IPS-11a (cell line): ENCODE measurements around the gene TRABD2A.
"Not testable (repeated sequence)": the region's sequence is repeated elsewhere in the genome, so short reads cannot be mapped to it uniquely, and the experiment has no call there.

Experiments used
- H3K4me3 ChIP-seq: one replicate; pipeline ENCODE4 v1.5.1; 2013; ENCODE audit warnings: low read depth, low read length, control low read depth

TRABD2A gene, protein sequence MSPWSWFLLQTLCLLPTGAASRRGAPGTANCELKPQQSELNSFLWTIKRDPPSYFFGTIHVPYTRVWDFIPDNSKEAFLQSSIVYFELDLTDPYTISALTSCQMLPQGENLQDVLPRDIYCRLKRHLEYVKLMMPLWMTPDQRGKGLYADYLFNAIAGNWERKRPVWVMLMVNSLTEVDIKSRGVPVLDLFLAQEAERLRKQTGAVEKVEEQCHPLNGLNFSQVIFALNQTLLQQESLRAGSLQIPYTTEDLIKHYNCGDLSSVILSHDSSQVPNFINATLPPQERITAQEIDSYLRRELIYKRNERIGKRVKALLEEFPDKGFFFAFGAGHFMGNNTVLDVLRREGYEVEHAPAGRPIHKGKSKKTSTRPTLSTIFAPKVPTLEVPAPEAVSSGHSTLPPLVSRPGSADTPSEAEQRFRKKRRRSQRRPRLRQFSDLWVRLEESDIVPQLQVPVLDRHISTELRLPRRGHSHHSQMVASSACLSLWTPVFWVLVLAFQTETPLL

DNA sequence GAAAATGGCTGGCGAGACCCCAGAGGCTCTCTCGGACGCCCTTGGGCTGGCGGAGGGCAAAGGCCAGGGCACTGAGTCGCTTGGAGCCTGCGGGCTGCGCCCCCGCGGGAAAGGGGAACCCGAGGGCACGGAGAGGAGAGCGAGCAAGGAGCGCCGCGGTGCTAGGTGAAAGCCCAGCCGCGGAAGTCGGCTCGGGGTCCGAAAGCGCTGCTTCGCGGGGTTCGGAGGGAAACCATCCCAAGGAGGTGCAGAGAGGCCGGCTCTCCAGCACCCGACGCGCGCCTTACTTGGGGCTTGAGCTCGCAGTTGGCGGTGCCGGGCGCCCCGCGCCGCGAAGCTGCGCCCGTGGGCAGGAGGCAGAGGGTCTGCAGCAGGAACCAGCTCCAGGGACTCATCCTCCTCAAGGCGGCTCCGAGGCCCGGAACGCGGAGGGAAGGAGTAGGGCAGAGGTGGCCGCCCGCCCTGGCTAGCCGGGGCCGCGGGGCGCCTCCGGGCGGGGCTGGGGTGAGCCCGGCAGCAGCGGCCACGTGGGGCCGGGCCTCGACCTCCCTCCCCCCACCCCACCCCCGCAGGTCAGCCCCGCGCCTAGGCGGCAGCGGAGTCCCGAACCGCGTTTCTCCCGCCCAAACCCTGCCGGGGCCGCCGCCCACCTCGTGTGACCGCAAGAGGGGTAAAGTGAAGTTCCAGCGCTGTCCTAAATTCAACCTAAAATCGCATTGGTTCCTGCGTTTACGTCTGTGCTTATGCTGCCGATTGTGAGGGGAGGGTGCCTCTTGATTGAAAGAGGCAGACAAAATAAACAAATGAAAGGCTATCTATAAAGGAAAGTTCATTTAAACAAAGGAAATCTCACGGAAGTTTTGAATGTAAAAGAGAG lies at the start of gene TRABD2A:
TRABD2A (minus strand) TSS at position 440 of the 877 bp plus-strand sequence; CDS start at position 395, 45 bp downstream.
- peak within 1 kb of the TSS; percentile 50 for H3K4me3 ChIP-seq

DNA sequence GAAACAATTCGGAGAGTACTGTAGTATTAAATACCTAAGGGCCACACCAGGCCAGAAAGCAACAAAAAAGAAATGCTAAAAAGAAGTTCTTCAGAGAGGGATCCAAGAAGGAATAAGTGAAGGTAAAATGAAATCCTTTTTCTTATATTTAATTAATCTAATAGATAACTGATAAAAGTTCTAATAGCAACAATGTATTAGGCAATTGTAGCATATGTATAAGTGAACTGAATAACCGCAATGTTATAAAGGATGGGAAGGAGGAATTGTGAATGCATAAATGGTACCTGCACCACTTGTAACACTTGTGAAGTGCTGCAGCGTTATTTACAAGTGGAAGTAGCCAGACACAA lies 46.4 kb upstream of the TRABD2A start:
- no peak overlapping the region for H3K4me3 ChIP-seq

DNA sequence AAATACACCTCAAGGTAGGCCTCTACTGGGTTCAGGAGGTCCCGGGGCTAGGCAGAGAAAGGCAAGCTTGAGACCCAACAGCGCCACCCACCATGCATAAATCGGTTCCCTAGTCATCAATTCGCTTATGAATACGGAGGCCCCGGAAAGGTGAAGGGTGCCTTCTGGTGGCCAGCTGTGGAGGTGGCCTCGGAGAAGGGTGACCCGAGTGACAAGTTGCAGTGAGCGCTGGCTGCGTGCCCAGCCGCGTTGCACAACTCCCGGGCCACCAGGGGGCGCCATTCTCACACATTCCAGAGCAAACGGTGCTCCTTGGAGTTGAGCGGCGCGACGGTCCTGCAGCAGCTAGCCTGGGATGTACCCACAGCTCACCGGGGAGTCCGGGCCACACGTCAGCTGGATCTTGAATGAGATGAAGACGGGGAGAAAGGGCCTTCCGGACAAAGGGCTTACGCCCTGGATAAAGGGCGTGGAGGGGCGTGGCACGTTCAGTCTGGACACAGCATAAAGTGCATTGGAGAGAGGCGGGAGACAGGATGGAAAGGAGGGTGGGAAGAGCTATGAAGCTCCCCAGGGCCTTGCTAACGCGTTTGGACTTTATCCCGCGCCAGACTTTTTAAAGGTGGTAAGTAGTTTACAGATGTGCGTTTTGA lies 45.0 kb upstream of the TRABD2A start:
- H3K4me3 ChIP-seq = no peak overlapping the region

DNA sequence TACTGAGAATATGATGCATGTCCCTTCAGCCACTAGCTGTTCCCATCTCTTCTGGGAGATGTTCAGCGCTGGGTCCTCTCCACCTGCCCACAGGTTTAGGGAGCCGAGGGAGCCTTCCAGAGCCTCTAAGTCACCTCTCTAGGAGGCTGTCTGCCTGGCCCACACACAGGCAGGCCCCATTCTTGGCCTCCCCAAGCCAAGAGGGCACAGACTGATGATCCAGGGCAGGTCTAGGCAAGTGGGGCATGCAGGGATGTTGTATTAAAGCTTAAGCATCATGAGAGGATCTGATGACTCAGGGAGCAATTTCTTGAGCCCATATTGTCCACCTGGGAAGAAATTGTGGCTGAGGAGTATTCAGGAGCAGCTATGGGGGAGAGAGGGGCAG lies 44.4 kb upstream of the TRABD2A start:
- H3K4me3 ChIP-seq = no peak overlapping the region

DNA sequence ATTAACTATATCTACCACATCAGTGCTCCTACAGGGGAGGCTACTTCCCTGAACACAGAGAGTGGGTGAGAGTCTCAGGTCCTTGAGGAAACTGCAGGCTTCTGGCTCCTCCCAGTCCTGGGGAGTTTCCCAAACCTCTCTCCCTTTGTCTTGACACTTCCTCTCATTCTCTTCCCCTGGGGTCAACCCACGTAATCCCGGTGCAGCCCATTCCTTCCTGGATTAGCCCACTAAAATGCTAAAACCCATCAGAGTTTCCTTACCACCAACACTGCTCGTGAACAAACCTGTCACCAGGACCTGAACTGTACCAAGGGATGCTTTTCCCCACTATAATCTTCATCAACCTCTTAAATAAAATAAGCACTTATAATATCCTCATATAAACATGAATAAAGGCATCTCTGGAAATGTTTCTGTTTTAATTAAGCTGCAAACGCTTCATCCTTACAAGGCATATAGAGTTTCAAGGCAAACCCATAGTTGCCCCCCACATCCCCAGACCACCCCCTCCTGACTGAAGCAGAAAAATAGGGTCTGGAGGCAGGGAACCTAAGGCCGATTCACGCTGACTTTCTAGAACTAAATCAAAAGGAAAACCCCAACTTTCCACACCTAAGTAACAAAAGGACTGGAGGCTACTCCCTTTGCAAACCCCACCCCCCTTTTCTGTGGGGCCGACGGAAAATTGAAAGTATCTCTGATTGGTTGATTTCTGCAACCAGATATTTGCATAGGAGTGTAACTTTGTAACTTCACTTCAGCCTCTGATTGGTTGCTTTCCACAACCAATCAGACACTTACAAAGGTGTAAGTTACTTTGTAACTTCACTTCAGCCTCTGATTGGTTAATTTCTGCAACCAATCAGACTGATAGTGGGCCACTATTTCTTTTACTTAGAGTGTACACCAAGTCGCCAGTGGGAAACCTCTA lies 43.6 kb upstream of the TRABD2A start:
- no peak overlapping the region for H3K4me3 ChIP-seq

DNA sequence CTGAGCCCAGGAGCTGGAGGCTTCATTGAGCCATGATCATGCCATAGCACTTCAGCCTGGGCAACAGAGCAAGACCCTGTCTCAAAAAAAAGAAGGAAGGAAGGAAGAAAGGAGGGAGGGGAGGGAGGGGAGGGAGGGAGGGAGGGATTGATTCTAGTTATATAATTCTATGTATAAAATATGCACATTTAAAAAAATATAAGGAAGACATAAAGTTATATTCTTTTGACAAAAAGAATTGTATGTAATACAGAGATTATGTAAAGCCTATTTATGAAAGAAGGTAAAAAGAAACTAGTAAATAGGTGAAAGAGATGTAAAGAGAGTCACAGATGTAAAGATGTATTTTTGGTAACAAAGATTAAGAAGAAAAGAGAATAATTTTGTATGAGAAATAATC lies 42.1 kb upstream of the TRABD2A start:
- H3K4me3 ChIP-seq = no peak overlapping the region

DNA sequence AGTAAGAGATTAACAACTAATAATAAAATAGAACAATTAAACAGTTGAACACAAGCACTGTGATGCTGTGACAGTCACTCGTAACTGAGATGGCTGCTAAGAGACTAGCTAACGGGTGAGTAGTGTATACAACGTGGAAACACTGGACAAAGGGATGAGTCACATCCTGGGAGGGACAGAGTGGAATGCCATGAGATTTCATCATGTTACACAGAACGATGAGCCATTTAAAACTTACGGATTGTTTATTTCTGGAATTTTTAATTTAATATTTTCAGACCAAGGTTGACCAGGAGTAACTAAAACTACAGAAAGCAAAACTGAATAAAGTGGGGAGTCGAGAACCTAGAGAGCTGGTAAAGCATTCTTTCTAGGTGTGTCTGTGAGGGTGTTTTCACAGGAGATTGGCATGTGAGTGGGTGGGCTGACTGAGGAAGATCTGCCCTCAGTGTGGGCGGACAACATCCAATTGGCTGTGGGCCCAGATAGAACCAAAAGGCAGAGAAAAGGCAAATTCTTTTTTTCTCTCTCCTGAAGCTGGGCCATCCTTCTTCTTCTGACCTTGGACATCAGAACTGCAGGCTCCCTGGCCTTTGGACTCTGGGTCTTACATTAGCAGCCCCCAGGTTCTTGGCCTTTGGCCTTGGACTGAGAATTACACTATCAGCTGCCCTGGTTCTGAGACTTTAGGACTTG lies 39.1 kb upstream of the TRABD2A start:
- no peak overlapping the region for H3K4me3 ChIP-seq

DNA sequence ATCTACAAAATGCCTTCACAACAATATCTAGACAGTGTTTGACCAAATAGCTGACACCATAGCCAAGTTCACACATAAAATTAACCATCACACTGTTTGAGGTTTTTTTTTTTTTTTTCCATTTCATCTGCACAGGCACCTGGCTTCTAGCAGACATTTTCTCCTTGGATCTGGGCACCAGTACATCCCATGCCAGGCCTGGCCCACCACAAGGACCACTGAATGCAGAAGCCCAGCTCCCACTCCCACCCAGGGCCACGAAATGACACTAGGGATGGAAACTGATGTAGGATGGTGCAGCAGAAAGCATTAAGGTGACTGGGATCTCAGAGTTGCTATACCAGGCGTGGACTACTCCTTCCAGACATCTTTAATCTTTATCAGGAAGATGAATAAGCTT lies 37.5 kb upstream of the TRABD2A start:
- no peak overlapping the region for H3K4me3 ChIP-seq

DNA sequence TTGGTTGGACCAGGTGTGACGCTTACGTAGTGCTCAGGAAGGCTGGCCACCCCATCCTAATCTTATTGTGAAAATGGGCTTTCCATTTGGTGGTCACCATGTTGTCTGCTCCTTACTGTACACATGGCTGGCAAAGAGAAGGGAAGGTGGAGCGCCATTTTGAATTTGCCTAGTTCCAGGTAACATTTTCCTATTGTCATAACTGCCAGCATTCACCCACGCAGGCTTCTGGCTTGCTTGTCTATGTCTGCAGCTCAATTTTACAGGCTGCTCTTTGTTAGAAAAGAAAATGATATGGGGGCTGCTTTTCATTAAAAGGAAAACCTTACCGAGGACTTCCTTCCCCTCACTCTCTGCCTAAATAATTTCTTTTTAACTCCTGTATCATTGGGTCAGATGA lies 36.9 kb upstream of the TRABD2A start:
- not testable (repeated sequence) for H3K4me3 ChIP-seq

DNA sequence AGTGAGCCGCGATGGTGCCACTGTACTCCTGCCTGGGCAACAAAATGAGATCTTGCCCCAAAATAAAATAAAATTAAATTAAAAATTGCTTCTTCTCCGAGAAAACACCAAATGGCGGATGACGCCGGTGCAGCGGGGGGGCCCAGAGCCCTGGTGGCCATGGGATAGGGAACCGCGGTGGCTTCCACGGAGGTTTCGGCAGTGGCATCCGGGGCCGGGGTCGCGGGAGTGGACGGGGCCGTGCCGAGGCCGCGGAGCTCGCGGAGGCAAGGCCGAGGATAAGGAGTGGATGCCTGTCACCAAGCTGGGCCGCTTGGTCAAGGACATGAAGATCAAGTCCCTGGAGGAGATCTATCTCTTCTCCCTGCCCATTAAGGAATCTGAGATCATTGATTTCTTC lies 34.8 kb upstream of the TRABD2A start:
- H3K4me3 ChIP-seq = not testable (repeated sequence)

DNA sequence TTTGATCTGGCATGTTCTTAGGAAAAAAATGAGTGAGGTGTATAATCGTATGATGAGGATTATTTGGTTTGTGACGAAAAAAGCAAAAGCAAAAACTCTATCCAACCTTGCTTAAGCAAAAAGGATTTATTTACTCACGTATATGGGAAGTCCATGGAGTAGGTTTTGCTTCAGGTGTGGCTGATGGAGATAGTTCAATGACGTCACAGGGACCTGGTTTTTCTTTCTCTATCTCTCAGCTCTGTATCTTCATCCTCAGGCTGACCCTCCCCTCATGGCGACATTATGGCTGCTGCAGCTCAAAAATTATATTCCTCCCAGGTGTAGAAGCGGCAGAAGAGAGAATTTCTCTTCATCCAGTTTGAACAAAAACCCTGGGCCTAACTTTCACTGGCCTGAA lies 33.5 kb upstream of the TRABD2A start:
- no peak overlapping the region for H3K4me3 ChIP-seq

DNA sequence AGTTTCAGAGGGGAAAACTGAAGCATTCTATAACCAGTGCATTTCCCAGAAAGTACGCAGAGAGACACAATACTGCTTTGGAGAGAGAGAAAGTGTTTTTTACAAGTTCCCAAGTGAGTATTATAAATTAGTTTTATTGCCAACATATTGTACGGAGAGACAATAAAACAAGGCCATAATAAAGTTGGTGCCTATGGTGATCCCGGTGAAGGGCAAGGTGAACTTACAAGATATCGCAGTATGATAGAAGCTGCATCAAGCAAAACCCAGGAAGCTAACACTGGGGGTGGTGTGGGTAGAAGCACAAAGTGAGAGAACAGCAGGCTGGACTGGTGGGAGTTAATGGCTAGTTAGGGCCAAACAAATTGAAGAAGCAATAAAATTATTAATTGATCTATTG lies 32.1 kb upstream of the TRABD2A start:
- no peak overlapping the region for H3K4me3 ChIP-seq

DNA sequence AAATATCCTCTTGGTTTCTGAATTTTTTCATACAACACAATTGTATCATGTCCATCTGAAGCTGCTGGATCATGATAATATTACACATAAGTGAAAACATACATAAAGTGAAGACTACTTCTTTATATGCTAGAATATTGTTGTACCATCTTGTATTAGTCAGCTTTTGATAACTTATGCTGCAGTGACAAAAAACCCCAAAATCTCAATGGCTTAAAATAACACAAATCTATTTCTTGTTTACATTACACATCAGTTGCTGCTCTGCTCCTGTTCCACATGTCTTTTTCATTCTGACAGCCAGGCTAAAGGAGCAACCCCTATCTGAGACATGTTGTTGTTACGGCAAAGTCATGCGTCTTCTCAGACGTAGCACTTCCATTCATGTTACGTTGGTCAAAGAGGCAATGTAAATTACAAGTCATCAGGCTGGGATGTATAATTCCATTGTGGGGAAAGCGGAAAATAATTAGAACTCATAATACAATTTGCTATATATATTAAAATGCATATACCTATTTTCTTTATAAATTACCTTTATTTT lies 30.3 kb upstream of the TRABD2A start:
- H3K4me3 ChIP-seq = no peak overlapping the region

DNA sequence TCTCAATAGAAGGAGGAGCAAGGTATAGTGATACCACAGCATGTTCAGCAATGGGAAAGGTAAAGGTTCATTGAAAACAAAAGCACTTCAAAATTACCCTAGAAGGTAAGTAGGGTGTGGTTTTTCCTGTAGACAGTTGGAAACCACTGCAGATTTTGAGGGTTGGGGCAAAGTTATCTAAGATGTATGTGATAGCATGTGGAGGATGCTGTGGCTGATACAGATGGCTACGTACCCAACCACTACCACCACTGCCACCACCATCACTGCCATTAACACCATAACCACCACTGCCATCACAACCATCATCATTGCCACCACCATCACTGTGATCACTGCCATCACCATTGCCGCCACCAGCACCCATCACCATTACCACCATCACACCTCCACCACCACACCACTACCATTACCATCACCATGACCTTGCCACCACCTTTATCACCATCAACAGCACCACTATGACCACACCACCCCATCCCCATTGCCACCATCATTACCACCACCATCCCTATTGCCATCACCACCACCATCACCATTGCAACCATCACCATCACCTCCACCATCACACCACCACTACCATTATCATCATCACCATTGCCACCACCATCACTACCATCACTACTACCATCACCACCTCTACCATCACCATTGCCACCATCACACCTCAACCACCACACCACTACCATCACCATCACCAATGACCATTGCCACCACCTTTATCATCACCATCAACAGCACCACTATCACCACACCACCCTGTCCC lies 28.2 kb upstream of the TRABD2A start:
- H3K4me3 ChIP-seq = no peak overlapping the region

DNA sequence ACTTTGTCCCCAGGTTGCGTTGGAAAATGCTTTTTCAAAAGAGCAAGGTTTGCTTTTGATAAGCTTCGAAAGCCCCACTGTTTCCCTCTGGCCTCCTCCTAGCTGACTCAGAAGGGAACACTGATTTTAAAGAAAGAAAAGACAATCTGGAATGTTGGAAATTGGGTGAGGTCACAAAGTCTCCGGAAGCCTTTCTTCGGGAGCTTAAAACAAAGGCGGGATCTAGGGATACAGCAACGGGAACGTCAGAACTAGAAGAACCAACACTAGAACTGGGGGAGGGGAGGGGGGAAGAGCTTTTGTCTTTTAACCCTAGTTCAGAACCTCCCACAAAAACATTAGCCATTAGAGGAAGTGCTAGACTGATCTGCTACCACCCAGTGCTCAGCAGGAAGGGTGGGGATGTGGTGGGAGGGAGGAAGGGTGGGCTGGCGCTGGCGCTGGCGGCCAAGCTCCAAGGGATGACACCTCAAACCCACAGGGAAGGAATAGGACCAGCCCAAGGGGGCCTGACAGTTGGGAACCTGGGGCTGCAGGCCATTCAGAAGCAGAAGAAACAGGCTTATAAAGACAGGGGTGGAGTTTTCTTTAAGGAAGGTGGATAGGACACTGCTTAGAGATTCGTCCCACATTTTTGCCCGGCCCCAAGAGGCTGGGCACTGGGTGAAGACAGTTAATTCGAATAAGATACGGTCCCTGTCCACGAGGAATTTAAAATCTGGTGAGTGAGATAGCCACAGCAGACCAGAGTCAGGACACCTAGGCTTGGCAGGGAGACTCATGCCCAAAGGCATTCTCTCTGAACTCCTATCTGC lies 26.2 kb upstream of the TRABD2A start:
- H3K4me3 ChIP-seq = peak overlapping the region; percentile 87

DNA sequence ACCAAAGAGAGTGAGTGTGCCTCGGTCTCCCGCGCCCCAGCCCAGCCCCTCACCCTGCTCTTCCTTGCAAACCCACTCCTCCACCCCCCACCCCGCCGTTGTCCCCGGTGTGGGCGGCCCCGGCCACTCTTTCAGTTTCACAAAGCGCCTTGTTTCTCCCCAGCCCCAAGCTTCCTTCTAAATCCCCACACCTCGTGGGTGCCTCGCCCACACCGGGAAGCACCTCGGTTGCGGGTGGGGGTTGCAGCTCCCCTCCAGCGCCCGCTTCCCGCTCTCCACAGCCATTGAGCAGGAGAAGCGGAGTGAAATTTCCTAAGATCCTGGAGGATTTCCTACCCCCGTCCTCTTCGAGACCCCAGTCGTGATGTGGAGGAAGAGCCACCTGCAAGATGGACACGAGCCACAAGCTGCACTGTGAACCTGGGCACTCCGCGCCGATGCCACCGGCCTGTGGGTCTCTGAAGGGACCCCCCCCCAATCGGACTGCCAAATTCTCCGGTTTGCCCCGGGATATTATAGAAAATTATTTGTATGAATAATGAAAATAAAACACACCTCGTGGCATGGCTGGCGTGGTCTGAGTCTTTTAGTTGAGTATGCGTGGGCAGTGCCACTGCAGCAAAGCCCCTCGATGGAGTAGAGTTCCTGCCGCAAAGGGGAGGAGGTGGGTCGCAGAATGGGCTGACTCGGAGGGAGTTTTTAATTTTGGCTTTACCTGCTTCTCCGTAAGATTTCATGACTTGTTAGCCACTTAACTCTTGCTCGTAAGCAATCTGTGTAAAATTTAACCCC lies 25.4 kb upstream of the TRABD2A start:
- H3K4me3 ChIP-seq = peak overlapping the region; percentile 87
